GM12801 (cell line): Measurements from ENCODE around the gene PTPRK.

Experiments used
- TF ChIP-seq, protein P1 (sequence below): IDR thresholded peaks from one replicate; pipeline ENCODE4 v1.5.1; 2011; ENCODE audit warnings: control low read depth; ENCODE audit not compliant: insufficient read length; ENCODE audit errors: extremely low read depth

The PTPRK gene

DNA sequence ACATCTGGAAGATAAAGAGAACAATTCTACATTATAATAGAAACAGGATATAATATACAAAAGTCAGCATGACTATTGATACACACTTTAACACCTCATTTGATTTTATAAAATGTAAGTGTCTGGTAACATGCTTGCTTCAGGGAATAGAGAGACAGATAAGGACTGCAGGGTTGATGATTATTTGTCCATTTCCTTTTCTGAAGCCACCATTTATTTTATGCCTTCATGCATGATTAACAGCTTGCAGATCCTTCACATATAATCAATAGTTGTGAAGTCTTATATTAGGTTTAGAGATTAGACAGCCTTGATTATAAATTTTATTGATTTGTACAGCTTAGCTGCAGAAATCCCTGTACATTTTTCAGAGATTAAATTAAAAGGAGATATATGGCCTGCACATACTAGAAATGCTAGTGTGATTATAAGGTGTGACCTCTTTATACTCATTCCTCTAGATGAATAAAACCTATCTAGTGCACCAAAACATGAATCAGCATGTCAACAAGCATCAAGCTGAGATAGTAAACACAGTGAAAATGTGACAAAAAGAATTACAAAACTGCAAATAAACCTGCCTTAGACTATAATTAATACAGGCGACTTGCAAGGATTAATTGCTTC, 420.7 kb downstream of the PTPRK start:
- TF ChIP-seq, protein P1, sequence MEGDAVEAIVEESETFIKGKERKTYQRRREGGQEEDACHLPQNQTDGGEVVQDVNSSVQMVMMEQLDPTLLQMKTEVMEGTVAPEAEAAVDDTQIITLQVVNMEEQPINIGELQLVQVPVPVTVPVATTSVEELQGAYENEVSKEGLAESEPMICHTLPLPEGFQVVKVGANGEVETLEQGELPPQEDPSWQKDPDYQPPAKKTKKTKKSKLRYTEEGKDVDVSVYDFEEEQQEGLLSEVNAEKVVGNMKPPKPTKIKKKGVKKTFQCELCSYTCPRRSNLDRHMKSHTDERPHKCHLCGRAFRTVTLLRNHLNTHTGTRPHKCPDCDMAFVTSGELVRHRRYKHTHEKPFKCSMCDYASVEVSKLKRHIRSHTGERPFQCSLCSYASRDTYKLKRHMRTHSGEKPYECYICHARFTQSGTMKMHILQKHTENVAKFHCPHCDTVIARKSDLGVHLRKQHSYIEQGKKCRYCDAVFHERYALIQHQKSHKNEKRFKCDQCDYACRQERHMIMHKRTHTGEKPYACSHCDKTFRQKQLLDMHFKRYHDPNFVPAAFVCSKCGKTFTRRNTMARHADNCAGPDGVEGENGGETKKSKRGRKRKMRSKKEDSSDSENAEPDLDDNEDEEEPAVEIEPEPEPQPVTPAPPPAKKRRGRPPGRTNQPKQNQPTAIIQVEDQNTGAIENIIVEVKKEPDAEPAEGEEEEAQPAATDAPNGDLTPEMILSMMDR: no peak

DNA sequence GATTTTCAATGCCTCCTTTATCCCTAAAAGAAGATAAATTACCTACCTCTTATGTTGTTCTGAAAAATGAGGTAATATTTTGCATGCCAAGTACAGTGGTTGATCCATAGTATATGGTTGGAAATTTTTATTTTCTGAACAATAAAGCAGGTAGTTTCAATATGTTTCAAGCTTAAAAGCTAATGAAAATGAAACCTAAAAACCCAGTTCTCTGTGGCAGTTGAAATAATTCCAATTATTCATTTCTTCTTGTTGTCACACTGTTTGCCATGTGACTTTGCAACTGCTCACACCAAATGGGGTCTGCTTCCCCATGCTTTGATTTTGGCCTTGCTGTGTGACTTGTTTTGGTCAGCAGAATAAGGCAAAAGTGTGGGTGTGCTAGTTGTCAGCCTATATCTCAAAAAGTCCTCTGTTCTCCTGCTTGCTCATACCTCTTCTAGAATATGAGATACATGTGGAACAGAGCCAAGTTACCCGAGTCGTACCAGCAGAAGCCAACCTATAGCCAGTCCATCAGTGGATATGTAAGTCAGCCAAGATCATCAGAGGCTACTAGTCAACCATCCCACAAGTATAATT, 422.3 kb downstream of the PTPRK start:
- TF ChIP-seq, protein P1: no peak

DNA sequence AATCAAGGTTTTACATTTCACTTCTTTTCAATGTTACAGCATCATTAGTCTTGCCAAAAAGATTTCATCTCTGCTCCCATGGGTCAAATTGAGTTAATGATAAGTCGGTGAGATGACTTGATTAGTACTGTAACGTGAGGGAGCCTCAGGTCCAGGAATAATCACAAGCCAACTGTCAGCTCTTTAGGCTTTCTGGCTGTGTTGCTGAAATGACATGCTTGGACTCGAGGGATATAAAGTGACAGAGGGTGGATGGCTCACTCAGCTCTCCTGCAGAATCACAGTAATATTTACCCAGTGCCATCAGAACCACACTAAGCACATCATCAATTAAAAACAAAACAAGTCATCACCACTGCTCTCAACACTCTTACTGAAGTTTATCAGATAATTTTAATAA, 423.4 kb downstream of the PTPRK start:
- TF ChIP-seq, protein P1: no peak

DNA sequence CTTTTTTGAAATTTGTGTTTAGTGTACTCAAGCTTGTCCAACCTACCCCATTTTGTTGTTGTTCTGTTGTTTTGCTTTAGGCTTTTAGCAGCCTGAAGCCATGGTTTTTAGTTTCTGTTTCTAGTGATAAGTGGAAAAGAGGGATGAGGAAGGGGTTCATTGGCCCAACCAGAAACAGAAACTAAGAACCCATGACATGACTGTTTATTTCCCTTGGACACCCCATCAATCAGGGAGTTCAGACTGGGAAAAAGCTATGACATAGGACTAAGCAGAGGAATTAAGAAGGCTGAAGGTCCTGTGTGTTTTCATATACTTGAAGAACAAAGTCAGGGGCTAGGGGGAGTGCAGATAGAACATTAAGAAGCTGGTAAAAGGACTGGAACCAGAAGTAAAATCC, 425.0 kb downstream of the PTPRK start:
- TF ChIP-seq, protein P1: no peak

DNA sequence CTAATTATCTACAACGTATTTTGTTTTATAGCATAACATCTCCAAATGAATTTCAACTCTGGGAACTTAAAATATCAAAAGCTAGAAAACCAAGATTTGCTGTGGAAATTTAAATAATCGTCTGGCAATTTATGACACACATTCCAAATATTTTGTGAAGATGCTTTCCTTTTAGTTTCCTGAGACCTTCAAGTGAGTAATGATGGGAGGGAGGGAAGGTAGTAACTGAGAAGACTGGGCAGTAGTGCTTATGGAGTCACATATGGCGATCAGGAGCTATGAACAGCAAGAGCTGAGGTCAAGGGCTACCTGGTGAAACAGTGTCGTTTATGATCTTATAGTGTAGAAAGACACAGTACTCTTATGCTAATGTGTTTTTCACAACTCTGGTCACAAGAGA, 441.4 kb downstream of the PTPRK start:
- TF ChIP-seq, protein P1: no peak

DNA sequence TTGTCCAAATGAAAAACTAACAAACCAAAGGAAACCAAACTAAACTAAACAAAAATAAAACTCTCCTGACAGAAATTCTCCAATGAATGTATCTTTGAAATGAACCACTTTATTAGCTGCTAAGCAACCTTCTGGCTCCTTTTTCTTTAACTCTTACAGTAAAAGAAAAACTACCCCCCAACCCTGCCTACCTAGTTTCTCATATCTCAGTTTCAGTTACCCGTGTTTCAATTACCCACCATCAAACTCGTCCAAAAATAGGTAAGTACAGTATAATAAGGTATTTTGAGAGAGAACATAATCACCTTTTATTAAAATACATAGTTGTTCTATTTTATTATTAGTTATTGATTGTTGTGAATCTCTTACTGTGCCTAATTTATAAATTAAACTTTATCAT, 442.1 kb downstream of the PTPRK start:
- TF ChIP-seq, protein P1: no peak

DNA sequence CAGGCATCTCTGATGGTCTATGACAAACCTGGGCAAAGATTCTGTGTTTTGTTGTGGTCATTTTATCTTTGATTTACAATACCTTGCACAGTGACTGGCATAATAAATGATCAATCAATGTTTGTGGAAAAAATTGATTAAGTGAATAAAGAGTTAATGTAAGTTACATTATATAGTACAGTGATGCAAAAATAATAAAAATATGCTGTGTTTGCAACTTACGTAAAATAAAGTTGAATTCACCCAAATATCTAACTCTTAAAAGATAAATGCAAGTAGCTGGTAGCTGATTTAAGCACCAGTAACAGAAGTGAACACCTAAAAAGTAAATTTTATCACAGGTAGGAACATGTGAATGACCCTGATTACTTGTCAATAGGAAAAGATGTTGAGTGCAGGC, 443.6 kb downstream of the PTPRK start:
- TF ChIP-seq, protein P1: no peak
